HCT116 (cell line): ENCODE results near the gene SLC4A9. TPM values are rescaled to one million over a fixed set of nuclear protein-coding genes. Genes with fewer than 3 reads are reported as not detected.

ENCODE experiments used
- ATAC-seq: fragments of 200-7000 bp; cut with Tn5 transposase; 2 replicates; pipeline ENCODE4 v1.9.1; 2020; ENCODE audit warnings: mild to moderate bottlenecking, moderate library complexity
- BruUV-seq: library from RNA; stranded (reverse); fragments of 400-500 nt; replicated peaks from 2 replicates; lab custom pipeline; 2021; lab: Mats Ljungman, UMichigan
- CTCF ChIA-PET: fragments of 300-600 bp; sonication (Branson Sonifier 250); formaldehyde crosslinking; loops from one replicate; lab custom pipeline; 2021; ENCODE audit warnings: antibody characterized with exemption; lab: Charles Lee
- POLR2A ChIA-PET: fragments of 300-600, 350-600 bp; sonication (Branson Sonifier 250); formaldehyde crosslinking; loops from one replicate; lab custom pipeline; 2021; ENCODE audit warnings: antibody characterized with exemption; lab: Charles Lee
- RAD21 ChIA-PET, 2 experiments: fragments of 300-600 bp; sonication (Branson Sonifier 250); formaldehyde crosslinking; loops; one replicate each; lab custom pipeline; 2023; ENCODE audit warnings: low total read pairs in 2 of 2; ENCODE audit not compliant: uncharacterized antibody in 2 of 2, unreplicated experiment in 2 of 2, low non-redundant PET in 1 of 2; lab: Charles Lee
- DNase-seq: peaks from one replicate; pipeline ENCODE4 v3.0.0-alpha.2; 2010; ENCODE audit warnings: low read depth, low spot score
- H2AFZ ChIP-seq: fragments of 200-600 bp; shearing (Covaris generic), sonication (generic); 2 replicates; pipeline ENCODE4 v1.6.1; 2017; ENCODE audit warnings: low read depth, mixed run types, mixed read lengths, antibody characterized with exemption, low read length; ENCODE audit not compliant: poor library complexity, severe bottlenecking
- H3K27ac ChIP-seq: 2 replicates; pipeline ENCODE4 v1.5.1; 2012; ENCODE audit warnings: low read depth, low read length
- H3K27me3 ChIP-seq: fragments of 200-600 bp; sonication (generic); 2 replicates; pipeline ENCODE4 v1.6.1; 2016; ENCODE audit warnings: mixed run types, low read length, mixed read lengths; ENCODE audit not compliant: insufficient read depth
- H3K36me3 ChIP-seq, 2 experiments: fragments of 200-500 bp in 1 of 2; fragments of 200-600 bp in 1 of 2; sonication (Bioruptor generic) in 1 of 2; sonication (generic) in 1 of 2; 2 replicates each; pipeline versions ENCODE4 v1.5.1 to v1.6.1; 2014 to 2016; ENCODE audit warnings: low read length in 2 of 2, inconsistent platforms in 1 of 2, mixed read lengths in 1 of 2, mixed run types in 1 of 2; ENCODE audit not compliant: insufficient read depth in 2 of 2, control insufficient read depth in 1 of 2
- H3K4me1 ChIP-seq, 2 experiments: fragments of 200-600 bp in 1 of 2; sonication (generic) in 1 of 2; 2 replicates each; pipeline versions ENCODE4 v1.5.1 to v1.6.1; 2012 to 2017; ENCODE audit warnings: low read length in 2 of 2, inconsistent platforms in 1 of 2, mild to moderate bottlenecking in 1 of 2, mixed read lengths in 1 of 2, mixed run types in 1 of 2, moderate library complexity in 1 of 2; ENCODE audit not compliant: insufficient read depth in 2 of 2, control insufficient read depth in 1 of 2
- H3K4me2 ChIP-seq: fragments of 200-600 bp; sonication (generic); 2 replicates; pipeline ENCODE4 v1.6.1; 2017; ENCODE audit warnings: mixed run types, low read length, mixed read lengths
- H3K4me3 ChIP-seq, 2 experiments: fragments of 200-600 bp in 1 of 2; sonication (generic) in 1 of 2; replicated peaks in 1 of 2; 2 replicates each; pipeline ENCODE4 v1.5.1; 2011 to 2016; ENCODE audit warnings: low read length in 2 of 2, control low read depth in 1 of 2, low read depth in 1 of 2, mild to moderate bottlenecking in 1 of 2, mixed read lengths in 1 of 2, mixed run types in 1 of 2
- H3K79me2 ChIP-seq: fragments of 200-600 bp; sonication (generic); 2 replicates; pipeline ENCODE4 v1.6.1; 2017; ENCODE audit warnings: mild to moderate bottlenecking, mixed run types, low read length, moderate library complexity, mixed read lengths; ENCODE audit not compliant: insufficient read depth
- H3K9ac ChIP-seq: fragments of 200-600 bp; sonication (generic); 2 replicates; pipeline ENCODE4 v1.6.1; 2016; ENCODE audit warnings: low read length, mixed read lengths
- H3K9me2 ChIP-seq: fragments of 200-600 bp; sonication (generic), shearing (Covaris generic); 2 replicates; pipeline ENCODE4 v1.6.1; 2017; ENCODE audit warnings: mixed run types, mild to moderate bottlenecking, moderate library complexity; ENCODE audit not compliant: insufficient read depth
- H3K9me3 ChIP-seq, 2 experiments: fragments of 200-500 bp in 1 of 2; fragments of 200-600 bp in 1 of 2; sonication (Bioruptor generic) in 1 of 2; sonication (generic) in 1 of 2; 2 replicates each; pipeline ENCODE4 v1.6.1; 2014 to 2017; ENCODE audit warnings: low read length in 2 of 2, mixed read lengths in 2 of 2, inconsistent platforms in 1 of 2, low read depth in 1 of 2, mild to moderate bottlenecking in 1 of 2, mixed run types in 1 of 2, moderate library complexity in 1 of 2; ENCODE audit not compliant: control insufficient read depth in 1 of 2, insufficient read depth in 1 of 2
- H4K20me1 ChIP-seq: fragments of 200-600 bp; sonication (generic), shearing (Covaris generic); 2 replicates; pipeline ENCODE4 v1.6.1; 2017; ENCODE audit warnings: mixed run types, mild to moderate bottlenecking, moderate library complexity; ENCODE audit not compliant: insufficient read depth
- ELF1 ChIP-seq: IDR thresholded peaks from 2 replicates; pipeline ENCODE4 v1.6.1; 2012; ENCODE audit warnings: low read depth, borderline replicate concordance
- POLR2A ChIP-seq: IDR thresholded peaks from 2 replicates; pipeline ENCODE4 v1.7.0; 2011; ENCODE audit warnings: borderline replicate concordance; ENCODE audit not compliant: insufficient read depth, insufficient read length; ENCODE audit errors: extremely low read depth
- YY1 ChIP-seq: IDR thresholded peaks from 2 replicates; pipeline ENCODE4 v1.6.1; 2011; ENCODE audit warnings: low read length, low read depth, moderate library complexity, mild to moderate bottlenecking; ENCODE audit not compliant: insufficient replicate concordance; ENCODE audit errors: extremely low read depth
- ZNF274 ChIP-seq: fragments of 200-500 bp; sonication (Bioruptor generic); IDR thresholded peaks from 2 replicates; pipeline ENCODE4 v1.6.1; 2014; ENCODE audit warnings: mild to moderate bottlenecking, low read depth, low read length, inconsistent platforms
- intact Hi-C: fragments of 100-400 bp; cut with micrococcal nuclease; formaldehyde crosslinking; loops from 2 replicates; pipeline ENCODE4 v1.10.0; 2022
- total RNA-seq: library from RNA; stranded (reverse); gene quantifications from one replicate; pipeline ENCODE4 v1.2.1, GENCODE V29; 2021; ENCODE audit not compliant: unreplicated experiment

SLC4A9 gene
- total RNA-seq, 1 experiment from 2014 or later: 0.49 TPM

GRCh38 chr5:140398379-140398811 lies 38.4 kb downstream of the SLC4A9 start:
- CTCF ChIA-PET: no interaction called here
- intact Hi-C loops: no loop called here
- peaks cover 17 to 21% of the 10 kb centered on the region in 2 experiments for H3K4me1 ChIP-seq
- no peak for DNase-seq
- no peak for ATAC-seq
- H3K9me2 ChIP-seq: no peaks in the 10 kb centered on the region
- POLR2A ChIA-PET: no interaction called here
- no peak overlapping the region for H2AFZ ChIP-seq
- H4K20me1 ChIP-seq: peaks cover 5% of the 10 kb centered on the region; the same call in 1 of the 2 replicates
- no peak overlapping the region for H3K9ac ChIP-seq
- H3K27ac ChIP-seq: no peak overlapping the region; the same call in 1 of the 2 replicates
- H3K36me3 ChIP-seq: no peaks in the 10 kb centered on the region
- TF ChIP-seq YY1: no peak
- no peaks in the 10 kb centered on the region for H3K9me3 ChIP-seq
- no peaks in the 10 kb centered on the region for H3K27me3 ChIP-seq
- H3K4me3 ChIP-seq: no peak overlapping the region
- H3K79me2 ChIP-seq: peaks cover 33% of the 10 kb centered on the region
- no peak overlapping the region for H3K4me2 ChIP-seq
- RAD21 ChIA-PET: no interaction called here
- no TSS peak for BruUV-seq

- no peak for ATAC-seq
- no peak for DNase-seq
- no peak for TF ChIP-seq POLR2A
- TF ChIP-seq ZNF274: no peak
- TF ChIP-seq ELF1: no peak
- H3K4me2 ChIP-seq: peak overlapping the region; percentile 98
- H3K79me2 ChIP-seq: peaks cover 50% of the 10 kb centered on the region
- peak overlapping the region; percentile 68 for H3K27ac ChIP-seq
- H3K4me1 ChIP-seq: peaks cover 23 to 28% of the 10 kb centered on the region in 2 experiments
- H3K9ac ChIP-seq: peak overlapping the region; percentile 72
- H4K20me1 ChIP-seq: peaks cover 12% of the 10 kb centered on the region; the same call in 1 of the 2 replicates
- peak overlapping the region; percentile 70 for H2AFZ ChIP-seq
- H3K36me3 ChIP-seq: no peaks in the 10 kb centered on the region
- TSS peak; percentile 74 for BruUV-seq
- ChIA-PET POLR2A (interaction anchor here (0.8 to 1.6 kb wide), 6 partner anchors 7 to 322 kb away, joined by 3 to 6 read pairs (median 3); no protein-coding TSS in a partner anchor), CTCF (interaction anchor here (1.1 to 1.5 kb wide), 2 partner anchors 27 to 37 kb away, joined by 3 to 6 read pairs; no protein-coding TSS in a partner anchor), RAD21 (interaction anchor here in 1 of 2 experiments (0.7 kb wide), 1 partner anchor 320 kb away, joined by 3 read pairs; no protein-coding TSS in a partner anchor)
- intact Hi-C loops: loop anchor here (2.0 kb wide), 2 partner anchors 301 to 319 kb away; partner anchors contain the start of gene ZMAT2
- no peaks in the 10 kb centered on the region for H3K9me3 ChIP-seq
- H3K27me3 ChIP-seq: no peaks in the 10 kb centered on the region
- no peaks in the 10 kb centered on the region for H3K9me2 ChIP-seq
- H3K4me3 ChIP-seq: peak overlapping the region; percentile 56 to 86
These were observed 40.2 kb downstream of the SLC4A9 start for GRCh38 chr5:140399979-140400729.
